ENCODE results near the gene ERMAP.
A peak's percentile ranks its signal among the peaks of the same experiment; 100 is the strongest.

DNA sequence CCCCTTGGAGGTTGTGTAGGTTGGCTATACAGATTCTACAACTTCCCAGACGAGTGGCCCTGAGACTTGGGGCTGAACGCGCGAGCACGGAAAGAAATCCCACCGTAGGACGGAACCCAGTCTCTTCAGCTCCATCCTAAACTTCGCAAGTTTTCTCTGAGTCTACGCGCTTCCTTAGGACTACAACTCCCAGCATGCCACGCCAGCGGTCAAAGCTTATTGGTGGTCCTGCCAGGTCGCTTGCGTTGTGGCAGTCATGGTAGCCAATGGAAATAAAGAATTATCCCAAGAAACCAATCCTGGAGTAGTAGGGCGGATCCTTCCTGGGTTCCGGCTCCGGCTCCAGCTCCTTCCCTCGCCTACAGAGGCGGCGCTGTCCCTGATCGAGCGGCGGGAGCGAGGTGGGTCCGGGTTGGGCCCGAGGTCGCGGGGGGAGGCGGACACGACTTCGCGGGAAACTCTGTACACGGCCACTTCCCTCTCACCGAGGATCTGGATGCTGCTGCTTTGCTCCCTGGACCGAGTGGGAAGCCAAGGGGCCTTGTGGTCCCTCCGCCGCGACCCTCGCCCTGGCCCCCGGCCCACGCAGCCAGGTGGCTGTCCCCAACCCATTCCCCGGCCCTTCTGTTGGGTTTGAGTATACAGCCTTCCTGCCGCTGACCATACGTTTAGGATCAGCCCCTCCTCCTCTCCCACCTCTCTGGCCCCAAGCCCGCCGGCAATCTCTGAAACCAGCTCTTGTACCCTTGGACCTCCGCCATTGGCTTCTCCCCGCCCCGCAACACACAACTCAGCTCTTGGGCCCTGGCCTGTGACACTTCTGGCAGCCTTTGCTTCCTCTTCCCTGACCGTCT, 29.6 kb downstream of the ERMAP start, which contains the start of gene ZNF691:
- TF ChIP-seq EP300 (IDR thresholded peaks at IDR 0.05; ENCODE audit: borderline replicate concordance in 1 of 2, control insufficient read depth in 1 of 2, low read depth in 2 of 2, low read length in 2 of 2) (no peak), ZSCAN29 (IDR thresholded peaks at IDR 0.05) (0 out of 2 replicates have a peak, but pooled peaks have one; percentile 7), TCF7 (IDR thresholded peaks at IDR 0.05; ENCODE audit: borderline replicate concordance) (no peak), BMI1 (IDR thresholded peaks at IDR 0.05; ENCODE audit: borderline replicate concordance) (no peak), MEF2A (IDR thresholded peaks at IDR 0.05; ENCODE audit: insufficient read depth, low read depth, low read length) (no peak)
- TF ChIP-seq, protein P1, sequence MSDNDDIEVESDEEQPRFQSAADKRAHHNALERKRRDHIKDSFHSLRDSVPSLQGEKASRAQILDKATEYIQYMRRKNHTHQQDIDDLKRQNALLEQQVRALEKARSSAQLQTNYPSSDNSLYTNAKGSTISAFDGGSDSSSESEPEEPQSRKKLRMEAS (IDR thresholded peaks at IDR 0.05; ENCODE audit: low read depth, low read length) = no peak; the same call in 1 of the 2 replicates
